NCI-H82 treated with DMSO at 0.1 percent for 48 hours (cell line): ENCODE measurements around the gene CASKIN2.
A peak's percentile ranks its signal among the peaks of the same experiment; 100 is the strongest.

ENCODE experiments used
- DNase-seq: peaks from one replicate; lab custom pipeline; 2025; ENCODE audit not compliant: unreplicated experiment; lab: John Stamatoyannopoulos, UW

Gene CASKIN2

GRCh38 chr17:75549246-75550138 is 34.2 kb upstream of the CASKIN2 start:
- no peak for DNase-seq

GRCh38 chr17:75548813-75549212 is 33.5 kb upstream of the CASKIN2 start:
- DNase-seq = no peak

- no peak for DNase-seq
Measured at GRCh38 chr17:75547091-75547490, 31.8 kb upstream of the CASKIN2 start.

- no peak for DNase-seq
Measured at GRCh38 chr17:75546181-75546580, 30.8 kb upstream of the CASKIN2 start.

GRCh38 chr17:75544250-75544649 is 28.9 kb upstream of the CASKIN2 start:
- no peak for DNase-seq

- DNase-seq = no peak
Measured at GRCh38 chr17:75542728-75543336, 27.5 kb upstream of the CASKIN2 start.

GRCh38 chr17:75542229-75542628 is 26.9 kb upstream of the CASKIN2 start:
- no peak for DNase-seq

GRCh38 chr17:75540923-75541503 is 25.7 kb upstream of the CASKIN2 start:
- no peak for DNase-seq

GRCh38 chr17:75539967-75540729 is 24.8 kb upstream of the CASKIN2 start:
- DNase-seq = no peak

GRCh38 chr17:75536366-75536765 is 21.0 kb upstream of the CASKIN2 start:
- peak; percentile 16 for DNase-seq

- DNase-seq = no peak
Measured at GRCh38 chr17:75535871-75536270, 20.5 kb upstream of the CASKIN2 start.

- no peak for DNase-seq
Measured at GRCh38 chr17:75535119-75535537, 19.8 kb upstream of the CASKIN2 start.

- DNase-seq = no peak
Measured at GRCh38 chr17:75531721-75532072, 16.4 kb upstream of the CASKIN2 start.

GRCh38 chr17:75530837-75531720 is 15.7 kb upstream of the CASKIN2 start:
- DNase-seq = no peak

GRCh38 chr17:75526555-75527270 is 11.4 kb upstream of the CASKIN2 start:
- no peak for DNase-seq

GRCh38 chr17:75525806-75526554 is 10.6 kb upstream of the CASKIN2 start:
- DNase-seq = no peak

GRCh38 chr17:75524970-75525805 is 9.9 kb upstream of the CASKIN2 start, which contains the start of gene LLGL2:
LLGL2 (plus strand) TSS chr17:75525697; CDS start chr17:75543427, 17,730 bp downstream.
- DNase-seq = peak; percentile 34
